HG03045 (cell line): ENCODE results near the gene SLC38A3.
"Not testable (repeated sequence)": the region's sequence is repeated elsewhere in the genome, so short reads cannot be mapped to it uniquely, and the experiment has no call there.

Experiments
- ATAC-seq: cut with Tn5 transposase; IDR thresholded peaks from one replicate; pipeline ENCODE4 v1.9.1; 2021; ENCODE audit warnings: mild to moderate bottlenecking, moderate library complexity; ENCODE audit not compliant: unreplicated experiment

Gene SLC38A3

DNA sequence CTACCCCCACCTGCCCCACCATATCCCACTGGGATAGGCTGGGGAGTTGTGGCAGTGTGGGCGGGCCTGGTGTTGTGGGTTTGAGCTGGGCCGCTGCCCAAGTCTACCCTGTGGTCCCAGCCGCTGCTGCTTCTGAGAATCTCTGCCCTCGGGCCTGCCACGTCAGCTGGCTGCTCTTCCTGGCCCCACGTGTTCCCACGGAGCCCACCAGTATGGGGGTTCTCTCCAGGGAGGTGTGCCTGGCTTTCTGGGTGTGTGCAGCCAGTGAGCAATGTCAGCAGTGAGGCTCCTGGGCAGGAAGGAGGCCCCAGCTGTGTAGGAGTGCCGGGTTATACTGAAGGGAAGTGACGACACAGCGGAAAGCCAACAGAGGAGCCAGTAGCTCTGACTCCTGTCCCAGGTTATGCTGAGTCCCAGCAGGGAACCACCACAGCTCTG is 41.5 kb downstream of the SLC38A3 start:
- peak; percentile 36 for ATAC-seq

DNA sequence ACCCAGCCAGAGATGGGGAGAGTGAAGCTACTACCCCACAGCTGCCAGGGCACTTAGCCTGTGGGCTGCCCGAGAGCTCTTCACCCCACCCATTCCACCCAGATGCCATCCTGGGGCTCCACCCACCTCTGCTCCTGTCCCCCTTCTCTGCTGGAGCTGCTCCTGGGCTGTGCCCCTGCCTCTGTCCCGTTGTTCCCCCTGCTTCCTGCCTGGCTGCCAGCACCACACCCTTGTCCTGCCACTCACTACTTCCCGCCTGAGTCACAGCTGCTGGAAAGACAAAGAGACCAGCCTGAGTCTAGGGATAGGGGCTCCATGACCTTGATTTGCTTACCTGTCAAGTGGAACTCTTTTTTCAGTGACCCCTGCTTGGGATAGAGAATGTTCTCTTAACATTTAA is 43.3 kb downstream of the SLC38A3 start:
- ATAC-seq, result no peak

- no peak for ATAC-seq
Measured at GRCh38 chr3:50249457-50249856, 44.4 kb downstream of the SLC38A3 start.

- no peak for ATAC-seq
Measured at GRCh38 chr3:50250514-50250913, 45.4 kb downstream of the SLC38A3 start.

- ATAC-seq, result no peak
Measured at GRCh38 chr3:50251220-50251619, 46.1 kb downstream of the SLC38A3 start.

- ATAC-seq, result no peak
Measured at GRCh38 chr3:50254577-50255250, 49.6 kb downstream of the SLC38A3 start.

DNA sequence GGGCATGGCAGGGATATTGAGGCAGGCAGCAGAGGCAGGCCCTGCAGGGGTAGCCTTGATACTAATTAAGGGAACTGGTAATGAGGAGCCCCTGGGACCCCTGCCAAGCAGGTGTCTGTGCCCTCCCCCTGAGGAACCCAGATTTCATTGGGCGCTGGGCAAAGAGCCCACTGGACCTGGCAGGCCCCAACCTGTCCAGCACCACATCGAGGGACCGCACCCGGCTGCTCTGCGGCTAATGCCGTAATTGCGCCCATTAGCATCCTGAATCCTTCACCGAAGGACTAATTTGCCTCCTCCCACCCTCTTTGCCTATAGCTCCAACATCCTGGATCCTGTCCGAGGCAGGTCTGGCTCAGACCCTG is 50.2 kb downstream of the SLC38A3 start:
- ATAC-seq, result no peak

DNA sequence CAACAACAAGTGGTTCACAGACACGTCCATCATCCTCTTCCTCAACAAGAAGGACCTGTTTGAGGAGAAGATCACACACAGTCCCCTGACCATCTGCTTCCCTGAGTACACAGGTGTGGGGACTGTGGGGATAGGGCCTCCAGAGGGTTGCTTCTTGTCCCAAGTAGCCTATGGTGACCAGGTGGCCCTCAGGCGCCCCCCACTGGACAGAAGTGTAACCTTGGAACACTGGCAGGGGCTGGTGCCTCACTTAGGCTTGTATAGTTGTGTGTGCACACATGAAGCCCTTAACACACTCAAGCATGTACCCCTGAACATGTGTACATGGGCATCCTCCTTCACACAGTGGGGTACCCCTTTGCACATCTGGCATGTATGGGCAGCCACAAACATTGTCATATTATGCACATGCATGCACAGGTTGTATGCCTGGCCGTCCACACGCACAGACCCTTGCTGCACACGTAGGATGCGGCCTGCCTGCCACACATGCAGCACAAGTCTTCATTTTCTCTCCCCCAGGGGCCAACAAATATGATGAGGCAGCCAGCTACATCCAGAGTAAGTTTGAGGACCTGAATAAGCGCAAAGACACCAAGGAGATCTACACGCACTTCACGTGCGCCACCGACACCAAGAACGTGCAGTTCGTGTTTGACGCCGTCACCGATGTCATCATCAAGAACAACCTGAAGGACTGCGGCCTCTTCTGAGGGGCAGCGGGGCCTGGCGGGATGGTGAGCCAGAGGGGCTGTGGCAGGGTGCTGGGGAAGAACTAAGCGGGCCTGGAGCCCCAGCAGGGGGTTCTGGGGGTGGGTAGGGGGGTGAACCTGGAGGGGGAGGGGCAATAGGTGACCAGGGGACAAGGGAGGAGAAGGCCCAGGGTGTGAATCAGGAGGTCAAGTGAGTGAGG is 52.2 kb downstream of the SLC38A3 start:
- no peak for ATAC-seq

DNA sequence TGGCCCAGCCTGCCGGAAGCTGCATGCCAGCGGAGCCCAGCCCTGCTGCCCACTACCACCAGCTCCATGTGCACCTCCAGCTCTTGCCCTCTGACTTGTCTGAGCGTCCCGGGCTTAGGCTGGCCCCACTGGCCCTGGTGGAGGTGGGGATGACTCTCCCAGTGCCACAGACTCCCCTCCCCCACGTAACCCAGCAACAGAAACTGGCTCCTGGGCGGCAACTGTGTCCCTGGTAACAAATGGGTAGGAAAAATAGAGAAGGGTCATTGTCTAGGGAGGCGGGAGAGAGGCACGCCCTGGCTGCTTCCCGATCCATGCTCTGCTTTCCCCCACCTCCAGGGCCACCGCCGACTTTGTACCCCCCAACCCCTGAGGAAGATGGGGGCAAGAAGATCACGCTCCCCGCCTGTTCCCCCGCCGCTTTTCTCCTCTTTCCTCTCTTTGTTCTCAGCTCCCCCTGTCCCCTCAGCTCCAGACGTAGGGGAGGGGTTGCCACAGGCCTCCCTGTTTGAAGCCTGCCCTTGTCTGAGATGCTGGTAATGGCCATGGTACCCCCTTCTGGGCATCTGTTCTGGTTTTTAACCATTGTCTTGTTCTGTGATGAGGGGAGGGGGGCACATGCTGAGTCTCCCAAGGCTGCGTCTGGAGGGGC is 53.1 kb downstream of the SLC38A3 start:
- ATAC-seq, result no peak

DNA sequence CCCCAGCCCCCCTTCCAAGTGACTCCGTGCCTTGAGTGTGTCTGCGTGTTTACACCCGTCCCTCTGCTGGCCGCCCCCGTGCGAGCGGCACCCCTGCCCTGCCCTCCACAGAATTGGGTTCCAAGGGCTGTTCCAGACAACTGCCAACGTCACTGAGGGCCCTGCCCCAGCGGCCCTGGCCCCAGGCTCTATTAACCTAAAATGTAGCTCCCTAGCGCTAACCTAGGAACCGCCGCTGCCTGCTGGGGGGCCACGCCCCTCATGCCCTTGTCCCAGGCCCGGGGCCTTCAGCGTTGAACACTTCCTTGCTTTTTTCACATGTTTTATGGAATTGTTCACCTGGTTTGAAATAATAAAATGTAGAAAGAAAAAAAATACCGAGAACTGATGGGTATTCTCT is 53.9 kb downstream of the SLC38A3 start:
- ATAC-seq, result no peak

DNA sequence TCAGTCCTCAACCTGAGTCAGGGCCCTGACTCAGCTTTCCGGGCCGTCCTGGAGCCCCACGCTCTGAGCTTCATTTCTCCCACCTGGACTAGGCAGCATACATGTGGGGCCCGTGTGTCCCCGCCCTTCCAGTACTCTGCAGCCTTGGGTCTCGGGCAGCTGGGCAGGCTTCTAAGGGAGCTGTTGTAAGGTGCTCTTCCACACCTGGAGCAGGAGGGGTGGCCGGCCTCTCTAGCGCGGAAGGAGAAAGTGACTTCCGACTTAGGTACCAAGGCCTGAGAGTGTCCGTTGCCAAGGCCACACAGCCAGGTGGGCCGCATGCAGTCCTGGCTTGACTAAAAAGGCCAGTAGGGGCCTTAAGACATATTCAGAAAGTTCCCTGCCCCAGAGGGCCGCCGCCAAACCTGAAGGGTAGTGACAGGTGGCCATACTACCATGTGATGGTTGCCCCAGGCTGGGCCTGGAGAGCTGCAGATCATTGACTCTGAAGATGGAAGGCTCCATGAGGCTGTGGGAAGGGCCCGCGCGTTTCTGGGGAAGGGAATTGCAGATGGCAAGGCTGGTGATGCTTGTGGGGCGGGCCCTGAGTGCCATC is 54.5 kb downstream of the SLC38A3 start:
- ATAC-seq, result peak; percentile 9

- ATAC-seq, result peak; percentile 88
Measured at GRCh38 chr3:50260027-50260941, 55.2 kb downstream of the SLC38A3 start.

DNA sequence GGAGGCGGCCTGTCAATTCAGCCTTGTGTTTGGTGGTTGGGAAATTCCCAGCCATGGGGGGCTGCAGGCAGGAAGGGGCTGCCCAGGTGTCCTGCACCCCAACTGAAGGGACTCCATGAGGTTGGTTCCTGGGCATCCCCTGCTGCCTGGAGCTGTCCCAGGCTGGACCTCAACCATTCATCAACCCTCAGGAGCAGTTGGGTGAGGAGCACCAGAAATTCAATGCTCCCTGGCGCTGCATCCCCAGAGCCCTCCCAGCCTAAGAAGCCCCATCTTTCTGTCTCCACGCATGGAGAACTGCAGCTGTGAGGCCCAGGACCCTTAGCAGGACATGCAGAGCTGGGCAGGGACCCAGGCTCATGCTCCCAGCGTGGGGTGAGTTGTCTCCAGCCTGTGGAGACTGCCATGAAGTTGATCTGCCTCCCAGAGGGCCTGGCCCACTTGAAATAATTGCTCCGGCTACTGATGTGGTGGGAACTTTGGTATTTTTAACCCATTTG is 55.9 kb downstream of the SLC38A3 start:
- ATAC-seq, result no peak

- no peak for ATAC-seq
Measured at GRCh38 chr3:50261505-50261904, 56.4 kb downstream of the SLC38A3 start.

GRCh38 chr3:50262200-50262599 is 57.1 kb downstream of the SLC38A3 start:
- ATAC-seq, result not testable (repeated sequence)

DNA sequence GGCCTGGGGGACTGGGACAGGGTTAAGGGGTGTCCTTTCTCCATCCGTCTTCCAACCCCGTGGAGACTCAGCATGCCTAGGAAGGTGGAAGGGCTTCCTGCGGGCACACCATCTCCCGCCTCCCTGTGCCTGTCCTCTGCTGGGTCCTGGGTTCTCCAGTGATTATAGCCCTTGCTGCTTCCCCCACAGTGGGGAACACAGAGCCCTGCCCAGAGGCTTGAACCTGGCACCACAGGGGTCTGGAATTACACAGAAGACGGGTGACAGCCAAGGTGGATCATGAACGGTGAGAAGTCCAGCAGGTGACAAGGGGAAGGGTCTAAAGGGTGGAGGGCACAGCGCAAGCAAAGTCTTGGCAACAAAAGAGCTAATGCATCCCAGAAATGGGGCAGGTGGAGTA is 57.7 kb downstream of the SLC38A3 start:
- no peak for ATAC-seq

DNA sequence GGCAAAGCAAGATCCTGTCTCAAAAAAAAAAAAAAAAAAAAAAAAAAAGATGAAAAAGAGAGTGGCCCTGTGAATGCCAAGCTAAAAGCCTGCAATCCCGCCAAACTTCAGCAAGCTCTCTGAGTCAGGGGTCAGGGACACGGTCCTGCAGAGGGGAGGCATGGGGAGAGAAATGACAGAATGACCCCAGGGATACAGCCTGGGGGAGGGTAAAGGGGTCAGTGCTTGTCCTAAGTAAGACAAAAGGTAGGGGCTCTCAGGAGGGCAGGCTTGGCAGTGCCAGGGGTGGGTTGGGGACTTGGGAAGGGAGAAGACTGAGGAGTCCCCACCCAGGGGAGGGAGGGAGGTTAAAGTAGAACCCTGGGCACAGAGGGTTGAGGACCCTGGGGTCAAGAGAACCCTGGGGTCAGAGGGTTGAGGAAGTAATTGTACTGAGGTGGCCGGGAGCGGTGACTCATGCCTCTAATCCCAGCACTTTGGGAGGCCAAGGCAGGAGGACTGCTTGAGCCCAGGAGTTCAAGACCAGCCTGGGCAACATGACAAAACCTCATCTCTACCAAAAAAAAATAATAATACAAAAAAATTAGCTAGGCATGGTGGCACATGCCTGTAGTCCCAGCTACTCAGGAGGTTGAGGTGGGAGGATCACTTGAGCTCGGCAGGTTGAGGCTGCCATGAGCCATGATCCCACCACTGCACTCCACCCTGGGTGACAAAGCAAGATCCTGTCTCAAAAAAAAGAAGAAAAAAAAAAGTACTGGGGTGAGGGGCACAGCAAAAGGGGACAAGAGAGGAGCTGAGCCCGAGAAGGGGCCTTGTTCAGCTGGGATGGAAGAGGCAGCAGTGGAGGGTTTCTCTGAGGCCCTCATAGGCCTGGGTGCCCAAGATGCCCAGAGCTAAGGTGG is 58.7 kb downstream of the SLC38A3 start:
- no peak for ATAC-seq

- ATAC-seq, result no peak
Measured at GRCh38 chr3:50264383-50264963, 59.4 kb downstream of the SLC38A3 start.
